B cell (primary cell): Measurements from ENCODE around the gene PACSIN2. TPM values are rescaled to one million over a fixed set of nuclear protein-coding genes. Genes with fewer than 3 reads are reported as not detected.

Source experiments
- ATAC-seq: fragments of 200-7000 bp; cut with Tn5 transposase; one replicate; pipeline ENCODE4 v1.10.0; 2021; ENCODE audit warnings: low read depth, mild to moderate bottlenecking, moderate number of reproducible peaks, moderate library complexity
- CTCF ChIA-PET: fragments of 350-600 bp; sonication (Branson Sonifier 250); formaldehyde crosslinking; loops from one replicate; lab custom pipeline; 2021; ENCODE audit warnings: antibody characterized with exemption, inconsistent platforms; lab: Charles Lee
- POLR2A ChIA-PET: fragments of 350-600 bp; sonication (Branson Sonifier 250); formaldehyde crosslinking; loops from one replicate; lab custom pipeline; 2021; ENCODE audit warnings: antibody characterized with exemption; lab: Charles Lee
- DNase-seq: peaks from one replicate; pipeline ENCODE4 v3.0.0; 2013
- H2AFZ ChIP-seq: 2 replicates; pipeline ENCODE4 v1.6.1; 2012; ENCODE audit warnings: mild to moderate bottlenecking, low read depth, low read length; ENCODE audit not compliant: insufficient read depth, poor library complexity, severe bottlenecking
- H3K27ac ChIP-seq, 2 donors: 1 replicate in 1 of 2; 2 replicates in 1 of 2; pipeline ENCODE4 v1.5.1; 2012 to 2013; ENCODE audit warnings: low read length in 2 of 2, mild to moderate bottlenecking in 2 of 2, moderate library complexity in 1 of 2
- H3K27me3 ChIP-seq, 4 experiments: fragments of 200-600 bp in 1 of 4; sonication (generic) in 1 of 4; replicated peaks in 1 of 4; 1 replicate in 2 of 4; 2 replicates in 2 of 4; pipeline versions ENCODE4 v1.6.1 to v1.7.0; 2013 to 2016; ENCODE audit warnings: low read length in 3 of 4, mild to moderate bottlenecking in 2 of 4, mixed read lengths in 1 of 4, moderate library complexity in 1 of 4; ENCODE audit not compliant: insufficient read depth in 4 of 4, control insufficient read depth in 3 of 4; ENCODE audit errors: control extremely low read depth in 1 of 4
- H3K36me3 ChIP-seq, 2 experiments: replicated peaks in 1 of 2; 1 replicate in 1 of 2; 2 replicates in 1 of 2; pipeline versions ENCODE4 v1.6.1 to v1.7.1; 2013; ENCODE audit warnings: low read length in 1 of 2; ENCODE audit not compliant: insufficient read depth in 2 of 2, control insufficient read depth in 1 of 2; ENCODE audit errors: control extremely low read depth in 1 of 2, extremely low read depth in 1 of 2
- H3K4me1 ChIP-seq, 2 donors: fragments of 200-600 bp in 1 of 2; sonication (generic) in 1 of 2; 1 replicate in 1 of 2; 2 replicates in 1 of 2; pipeline versions ENCODE4 v1.5.1 to v1.6.1; 2013 to 2017; ENCODE audit warnings: low read length in 2 of 2; ENCODE audit not compliant: control insufficient read depth in 2 of 2, insufficient read depth in 2 of 2
- H3K4me2 ChIP-seq: replicated peaks from 2 replicates; pipeline ENCODE3; 2012; ENCODE audit warnings: mild to moderate bottlenecking, low read depth, low read length; ENCODE audit not compliant: poor library complexity, severe bottlenecking
- H3K4me3 ChIP-seq, 5 experiments: fragments of 200-600 bp in 1 of 5; sonication (generic) in 1 of 5; 1 replicate in 3 of 5; 2 replicates in 2 of 5; pipeline versions ENCODE4 v1.5.1 to v1.7.0; 2011 to 2016; ENCODE audit warnings: low read length in 4 of 5, mild to moderate bottlenecking in 4 of 5, low read depth in 2 of 5, control low read depth in 1 of 5, moderate library complexity in 1 of 5; ENCODE audit not compliant: insufficient read depth in 1 of 5; ENCODE audit errors: control extremely low read depth in 1 of 5, extremely low read depth in 1 of 5
- H3K79me2 ChIP-seq: fragments of 200-600 bp; sonication (generic); one replicate; pipeline ENCODE4 v1.6.0; 2016; ENCODE audit warnings: low read length; ENCODE audit not compliant: control insufficient read depth, insufficient read depth
- H3K9ac ChIP-seq: fragments of 200-600 bp; sonication (generic); 2 replicates; pipeline ENCODE4 v1.6.1; 2017; ENCODE audit warnings: mild to moderate bottlenecking, low read length, moderate library complexity
- H3K9me3 ChIP-seq, 3 donors: one replicate each; pipeline versions ENCODE4 v1.6.1 to v1.7.1; 2013; ENCODE audit warnings: low read length in 2 of 3; ENCODE audit not compliant: control insufficient read depth in 2 of 3, insufficient read depth in 1 of 3; ENCODE audit errors: control extremely low read depth in 1 of 3
- H4K20me1 ChIP-seq: 2 replicates; pipeline ENCODE4 v1.6.0; 2012; ENCODE audit warnings: mild to moderate bottlenecking, low read length; ENCODE audit not compliant: insufficient read depth, control insufficient read depth, poor library complexity, severe bottlenecking
- H3K27ac Mint-ChIP-seq: one replicate; pipeline ENCODE4 v1.8.0; 2021; ENCODE audit warnings: mixed read lengths
- H3K27me3 Mint-ChIP-seq: one replicate; pipeline ENCODE4 v1.8.0; 2021; ENCODE audit warnings: mixed read lengths
- H3K4me1 Mint-ChIP-seq: one replicate; pipeline ENCODE4 v1.8.0; 2021; ENCODE audit warnings: mixed read lengths
- H3K4me3 Mint-ChIP-seq: one replicate; pipeline ENCODE4 v1.8.0; 2021; ENCODE audit warnings: mixed read lengths
- H3K9me3 Mint-ChIP-seq: one replicate; pipeline ENCODE4 v1.8.0; 2022; ENCODE audit warnings: mixed read lengths; ENCODE audit not compliant: insufficient read depth
- CTCF ChIP-seq: fragments of 200-600 bp; IDR thresholded peaks from one replicate; pipeline ENCODE4 v1.8.0; 2022; ENCODE audit warnings: antibody characterized with exemption, mild to moderate bottlenecking
- EZH2 ChIP-seq: IDR thresholded peaks from 2 replicates; pipeline ENCODE4 v1.6.1; 2012; ENCODE audit warnings: borderline replicate concordance, low read depth, mild to moderate bottlenecking, moderate library complexity, low read length; ENCODE audit not compliant: insufficient read depth, poor library complexity, severe bottlenecking
- WGBS: methylation state at CpG from one replicate; pipeline ENCODE4 v1.1.5; 2013; ENCODE audit warnings: missing lambda C conversion rate; ENCODE audit not compliant: insufficient coverage; 5-methylcytosine and 5-hydroxymethylcytosine counted together
- intact Hi-C: fragments of 100-400 bp; cut with micrococcal nuclease; formaldehyde crosslinking; loops from one replicate; pipeline ENCODE4 v1.10.0; 2022
- polyA plus RNA-seq: library from polyadenylated mRNA; depleted of rRNA; stranded (reverse); fragments of >200 nt; gene quantifications from 2 replicates; pipeline ENCODE4 v1.2.3, GENCODE V29; 2012
- total RNA-seq, 2 donors: library from RNA; stranded (reverse); fragments of 120-200 nt in 1 of 2; gene quantifications; 1 replicate in 1 of 2; 2 replicates in 1 of 2; pipeline versions ENCODE4 v1.2.3 to v1.2.4, GENCODE V29; 2013 to 2022

Gene PACSIN2
- total and polyA plus RNA-seq, 2 donors (not counting 1 experiment from before 2014, with no cell fraction given), result 26.9 to 59.3 TPM

- no peaks in the 10 kb centered on the region for H3K9me3 Mint-ChIP-seq
- no peaks in the 10 kb centered on the region for H3K27me3 ChIP-seq
- intact Hi-C loops, result loop anchor here (2.0 to 10.0 kb wide), 5 partner anchors 34 to 268 kb away; partner anchors contain the start of genes ARFGAP3 and PACSIN2
- no CpG with 5 or more reads among the region's 4 CpGs for WGBS
- peak overlapping the region; percentile 96 to 100 for H3K27ac ChIP-seq
- no peaks in the 10 kb centered on the region for H3K27me3 Mint-ChIP-seq
- no peak overlapping the region for H2AFZ ChIP-seq
- peaks cover 92% of the 10 kb centered on the region for H3K79me2 ChIP-seq
- H3K9me3 ChIP-seq, result no peaks in the 10 kb centered on the region
- peak overlapping the region; percentile 91 for H3K27ac Mint-ChIP-seq
- ChIA-PET CTCF (interaction anchor here (1.0 kb wide), 1 partner anchor 65 kb away, joined by 4 read pairs; no protein-coding TSS in a partner anchor), POLR2A (interaction anchor here (1.7 kb wide), 1 partner anchor 76 kb away, joined by 4 read pairs; the partner anchor contains the start of gene ARFGAP3)
- H3K4me3 Mint-ChIP-seq, result peak overlapping the region; percentile 78
- peaks cover 100% of the 10 kb centered on the region in 2 donors for H3K4me1 ChIP-seq
- H3K4me3 ChIP-seq, result peak overlapping the region; percentile 36 to 81 (median 58)
- DNase-seq (no peak), ATAC-seq (no peak)
- H4K20me1 ChIP-seq, result no peaks in the 10 kb centered on the region
- TF ChIP-seq CTCF, result no peak
- no peak for TF ChIP-seq EZH2
- H3K9ac ChIP-seq, result peak overlapping the region; percentile 79
- H3K4me2 ChIP-seq, result peak overlapping the region; percentile 90
- peaks cover 92% of the 10 kb centered on the region for H3K4me1 Mint-ChIP-seq
- H3K36me3 ChIP-seq, result no peaks in the 10 kb centered on the region
Observed at GRCh38 chr22:42932857-42933484, 82.0 kb downstream of the PACSIN2 start.

- DNase-seq (no peak), ATAC-seq (no peak)
- ChIA-PET POLR2A (interaction anchor here (1.3 to 1.7 kb wide), 3 partner anchors 11 to 76 kb away, joined by 4 to 5 read pairs (median 4); partner anchors contain the start of gene ARFGAP3), CTCF (interaction anchor here (1.0 to 1.6 kb wide), 3 partner anchors 64 to 101 kb away, joined by 4 read pairs; partner anchors contain the start of gene PACSIN2)
- Mint-ChIP-seq H3K27ac (peak overlapping the region; percentile 91), H3K9me3 (no peaks in the 10 kb centered on the region), H3K4me3 (peak overlapping the region; percentile 78), H3K4me1 (peaks cover 85% of the 10 kb centered on the region), H3K27me3 (no peaks in the 10 kb centered on the region)
- H3K9ac ChIP-seq, result peak overlapping the region; percentile 79
- H3K27me3 ChIP-seq, result no peaks in the 10 kb centered on the region
- H3K9me3 ChIP-seq, result no peaks in the 10 kb centered on the region
- H3K4me1 ChIP-seq, result peaks cover 92 to 98% of the 10 kb centered on the region in 2 donors
- H3K79me2 ChIP-seq, result peaks cover 90% of the 10 kb centered on the region
- WGBS, result 56% methylated on average over 2 of the region's 4 CpGs
- H3K36me3 ChIP-seq, result no peaks in the 10 kb centered on the region
- peak overlapping the region; percentile 90 for H3K4me2 ChIP-seq
- intact Hi-C loops, result loop anchor here (2.0 to 10.0 kb wide), 5 partner anchors 35 to 267 kb away; partner anchors contain the start of genes ARFGAP3 and PACSIN2
- TF ChIP-seq CTCF (no peak), EZH2 (no peak)
- H2AFZ ChIP-seq, result peak overlapping the region; percentile 16
- H3K27ac ChIP-seq, result peak overlapping the region; percentile 96 to 100
- H3K4me3 ChIP-seq, result peak overlapping the region; percentile 23 to 81 (median 58)
- no peaks in the 10 kb centered on the region for H4K20me1 ChIP-seq
Observed at GRCh38 chr22:42932197-42932519, 82.8 kb downstream of the PACSIN2 start.
